ENCODE measurements around the gene MICAL3.

DNA sequence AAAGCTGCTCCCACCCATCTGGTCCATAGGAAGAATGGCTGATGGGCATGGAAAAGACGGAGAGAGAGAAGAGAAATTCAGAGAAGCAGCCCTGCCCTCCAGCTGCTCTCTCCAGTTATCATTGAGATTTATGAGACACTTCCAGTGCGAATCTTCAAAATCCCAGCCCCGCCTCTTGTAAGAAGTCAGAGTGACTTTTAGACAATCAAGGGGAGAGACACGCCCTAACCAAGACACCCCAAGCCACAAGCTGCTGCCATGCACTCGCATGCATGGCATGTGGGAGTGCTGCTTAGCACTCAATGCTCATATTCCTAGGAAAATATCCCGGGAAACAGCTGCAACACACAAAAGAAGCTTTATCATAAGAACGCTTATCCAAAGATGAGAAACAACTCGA is 139.5 kb downstream of the MICAL3 start:
- TF ChIP-seq POLR2A (IDR thresholded peaks at IDR 0.05), result no peak
- no peak for TF ChIP-seq POLR2AphosphoS5 (IDR thresholded peaks at IDR 0.05)
